HG03378 (cell line): Measurements from ENCODE around the gene CDRT4.

Experiments used
- ATAC-seq: cut with Tn5 transposase; IDR thresholded peaks from one replicate; pipeline ENCODE4 v1.9.1; 2021; ENCODE audit warnings: mild to moderate bottlenecking, moderate library complexity; ENCODE audit not compliant: unreplicated experiment

The CDRT4 gene

GRCh38 chr17:15398291-15398690 is 69.1 kb downstream of the CDRT4 start:
- no peak for ATAC-seq

- ATAC-seq: no peak
Measured at GRCh38 chr17:15397620-15398019, 69.8 kb downstream of the CDRT4 start.

GRCh38 chr17:15395091-15395490 is 72.3 kb downstream of the CDRT4 start:
- no peak for ATAC-seq

GRCh38 chr17:15393414-15393813 is 74.0 kb downstream of the CDRT4 start:
- no peak for ATAC-seq

GRCh38 chr17:15392326-15392741 is 75.1 kb downstream of the CDRT4 start:
- no peak for ATAC-seq

GRCh38 chr17:15388356-15389041 is 78.9 kb downstream of the CDRT4 start:
- ATAC-seq: no peak

- no peak for ATAC-seq
Measured at GRCh38 chr17:15386083-15386482, 81.3 kb downstream of the CDRT4 start.
